NCI-H1694 (cell line): ENCODE measurements around the gene SENP3.

Experiments used
- DNase-seq: peaks from one replicate; lab custom pipeline; 2025; lab: John Stamatoyannopoulos, UW

SENP3 gene

DNA sequence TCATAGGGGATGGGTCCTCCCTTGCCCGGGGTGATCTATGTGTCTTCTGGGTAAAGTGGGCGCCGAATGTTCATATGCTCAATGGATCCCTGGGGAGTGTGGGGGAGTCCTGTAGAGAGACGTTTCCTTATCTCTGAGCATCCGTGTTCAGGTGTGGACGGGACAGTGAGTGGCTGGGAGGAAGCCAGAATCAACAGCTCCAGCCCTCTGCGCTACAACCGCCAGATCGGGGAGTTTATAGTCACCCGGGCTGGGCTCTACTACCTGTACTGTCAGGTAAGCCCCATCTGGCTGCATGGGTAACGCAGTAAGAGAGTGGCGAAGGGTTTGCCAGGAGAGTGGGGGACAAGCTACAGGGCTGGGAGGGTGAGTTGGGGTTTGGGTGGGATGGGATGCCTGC is 5.1 kb upstream of the SENP3 start:
- DNase-seq: no peak

DNA sequence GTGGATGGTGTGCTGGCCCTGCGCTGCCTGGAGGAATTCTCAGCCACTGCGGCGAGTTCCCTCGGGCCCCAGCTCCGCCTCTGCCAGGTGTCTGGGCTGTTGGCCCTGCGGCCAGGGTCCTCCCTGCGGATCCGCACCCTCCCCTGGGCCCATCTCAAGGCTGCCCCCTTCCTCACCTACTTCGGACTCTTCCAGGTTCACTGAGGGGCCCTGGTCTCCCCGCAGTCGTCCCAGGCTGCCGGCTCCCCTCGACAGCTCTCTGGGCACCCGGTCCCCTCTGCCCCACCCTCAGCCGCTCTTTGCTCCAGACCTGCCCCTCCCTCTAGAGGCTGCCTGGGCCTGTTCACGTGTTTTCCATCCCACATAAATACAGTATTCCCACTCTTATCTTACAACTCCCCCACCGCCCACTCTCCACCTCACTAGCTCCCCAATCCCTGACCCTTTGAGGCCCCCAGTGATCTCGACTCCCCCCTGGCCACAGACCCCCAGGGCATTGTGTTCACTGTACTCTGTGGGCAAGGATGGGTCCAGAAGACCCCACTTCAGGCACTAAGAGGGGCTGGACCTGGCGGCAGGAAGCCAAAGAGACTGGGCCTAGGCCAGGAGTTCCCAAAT is 4.5 kb upstream of the SENP3 start:
- DNase-seq: no peak

DNA sequence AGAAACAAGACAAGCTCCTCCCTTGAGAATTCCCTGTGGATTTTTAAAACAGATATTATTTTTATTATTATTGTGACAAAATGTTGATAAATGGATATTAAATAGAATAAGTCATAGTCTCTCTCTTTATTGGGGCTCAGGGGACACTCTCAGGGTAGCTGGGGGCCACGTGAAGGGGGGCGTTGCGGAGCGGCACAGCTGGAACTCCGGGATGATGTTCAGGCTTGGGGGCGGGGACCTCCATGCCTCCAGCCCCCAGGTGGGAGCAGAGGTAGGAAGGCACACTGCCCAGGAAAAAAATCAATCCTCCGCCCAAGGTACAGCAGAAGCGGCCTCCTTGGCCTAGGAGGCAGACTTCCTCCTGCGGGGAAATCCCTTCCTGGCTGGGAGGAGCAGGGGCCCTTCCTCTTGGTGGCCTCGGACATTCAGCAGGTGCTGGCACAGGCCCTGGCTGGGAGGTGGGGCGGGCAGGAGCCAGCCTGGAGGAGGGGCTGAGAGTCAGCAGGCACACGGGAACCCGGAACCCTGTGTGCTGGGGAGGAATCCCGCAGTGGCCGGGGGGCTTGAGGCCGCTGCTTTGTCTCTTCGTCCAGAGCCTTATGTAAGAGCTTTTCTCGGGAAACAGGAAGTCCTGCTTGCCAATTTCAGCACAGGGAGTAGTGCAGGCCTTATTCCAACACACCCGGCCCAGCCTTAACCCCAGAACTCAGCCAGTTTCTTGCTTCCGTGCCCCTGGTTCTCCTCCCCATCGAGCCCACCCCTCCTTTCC is 3.8 kb upstream of the SENP3 start:
- DNase-seq: no peak

DNA sequence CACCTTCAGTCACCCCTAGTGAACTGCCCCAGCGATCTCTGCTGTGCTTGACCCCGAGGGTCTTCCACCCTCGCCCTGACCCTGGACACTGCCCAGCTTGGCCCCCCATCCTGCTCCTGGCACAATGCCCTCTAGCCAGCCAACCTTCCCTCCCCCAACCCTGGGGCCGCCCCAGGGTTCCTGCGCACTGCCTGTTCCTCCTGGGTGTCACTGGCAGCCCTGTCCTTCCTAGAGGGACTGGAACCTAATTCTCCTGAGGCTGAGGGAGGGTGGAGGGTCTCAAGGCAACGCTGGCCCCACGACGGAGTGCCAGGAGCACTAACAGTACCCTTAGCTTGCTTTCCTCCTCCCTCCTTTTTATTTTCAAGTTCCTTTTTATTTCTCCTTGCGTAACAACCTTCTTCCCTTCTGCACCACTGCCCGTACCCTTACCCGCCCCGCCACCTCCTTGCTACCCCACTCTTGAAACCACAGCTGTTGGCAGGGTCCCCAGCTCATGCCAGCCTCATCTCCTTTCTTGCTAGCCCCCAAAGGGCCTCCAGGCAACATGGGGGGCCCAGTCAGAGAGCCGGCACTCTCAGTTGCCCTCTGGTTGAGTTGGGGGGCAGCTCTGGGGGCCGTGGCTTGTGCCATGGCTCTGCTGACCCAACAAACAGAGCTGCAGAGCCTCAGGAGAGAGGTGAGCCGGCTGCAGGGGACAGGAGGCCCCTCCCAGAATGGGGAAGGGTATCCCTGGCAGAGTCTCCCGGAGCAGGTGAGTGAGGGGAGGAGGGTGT is 3.0 kb upstream of the SENP3 start, which contains the start of gene TNFSF13:
Gene TNFSF13 (plus strand): TSS at position 207 of the 776 bp plus-strand sequence. CDS start 290 bp downstream, at position 497.
- no peak for DNase-seq

DNA sequence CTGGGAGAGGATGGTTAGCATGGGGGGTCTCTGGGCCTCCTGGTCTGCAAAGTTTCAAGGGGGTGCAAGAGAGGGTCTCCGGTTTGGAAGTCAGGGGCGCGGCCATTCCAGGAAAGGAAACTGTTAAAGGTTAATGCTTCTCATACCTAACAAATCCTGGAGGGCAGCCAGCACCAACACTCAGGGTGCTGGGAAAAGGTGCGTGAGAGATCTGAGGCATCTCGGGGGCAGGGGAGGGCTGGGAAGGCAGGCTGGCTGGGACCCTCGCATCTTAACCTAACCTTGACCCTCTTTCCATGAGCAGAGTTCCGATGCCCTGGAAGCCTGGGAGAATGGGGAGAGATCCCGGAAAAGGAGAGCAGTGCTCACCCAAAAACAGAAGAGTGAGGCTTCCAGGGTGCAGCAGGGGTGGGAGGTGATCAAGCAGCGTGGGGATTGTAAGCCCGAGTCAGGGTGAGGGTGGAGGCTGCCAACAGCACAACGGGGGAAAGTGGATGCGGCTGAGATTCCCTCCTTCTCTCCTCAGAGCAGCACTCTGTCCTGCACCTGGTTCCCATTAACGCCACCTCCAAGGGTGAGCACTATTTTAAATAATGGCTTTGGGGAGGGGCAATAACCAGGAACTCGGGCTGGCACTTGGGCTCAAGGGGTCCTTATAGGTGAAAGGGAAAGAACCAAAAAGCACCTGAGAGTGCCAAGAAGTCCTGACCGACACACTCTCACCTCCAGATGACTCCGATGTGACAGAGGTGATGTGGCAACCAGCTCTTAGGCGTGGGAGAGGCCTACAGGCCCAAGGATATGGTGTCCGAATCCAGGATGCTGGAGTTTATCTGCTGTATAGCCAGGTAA is 2.2 kb upstream of the SENP3 start:
- no peak for DNase-seq

DNA sequence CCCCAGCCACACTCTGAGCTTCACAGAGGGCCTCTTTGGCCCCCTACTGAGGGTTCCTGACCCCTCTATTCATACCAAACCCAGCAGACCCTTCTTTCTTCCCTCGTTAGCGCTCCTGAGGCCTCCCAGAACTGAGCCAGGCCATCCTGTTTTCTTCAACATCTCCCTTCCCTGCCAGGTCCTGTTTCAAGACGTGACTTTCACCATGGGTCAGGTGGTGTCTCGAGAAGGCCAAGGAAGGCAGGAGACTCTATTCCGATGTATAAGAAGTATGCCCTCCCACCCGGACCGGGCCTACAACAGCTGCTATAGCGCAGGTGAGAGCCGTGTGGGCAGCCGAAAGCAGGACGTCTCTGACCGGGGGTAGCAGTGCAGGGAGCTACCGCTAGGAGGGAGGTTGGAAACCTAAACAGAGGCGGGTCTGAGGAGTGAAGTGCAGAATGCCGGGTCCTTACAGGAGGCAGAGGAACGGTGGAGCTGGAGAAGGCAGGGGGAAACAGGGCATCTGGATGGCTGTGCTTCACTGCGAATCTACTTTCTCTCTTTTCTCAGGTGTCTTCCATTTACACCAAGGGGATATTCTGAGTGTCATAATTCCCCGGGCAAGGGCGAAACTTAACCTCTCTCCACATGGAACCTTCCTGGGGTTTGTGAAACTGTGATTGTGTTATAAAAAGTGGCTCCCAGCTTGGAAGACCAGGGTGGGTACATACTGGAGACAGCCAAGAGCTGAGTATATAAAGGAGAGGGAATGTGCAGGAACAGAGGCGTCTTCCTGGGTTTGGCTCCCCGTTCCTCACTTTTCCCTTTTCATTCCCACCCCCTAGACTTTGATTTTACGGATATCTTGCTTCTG is 1.3 kb upstream of the SENP3 start:
- peak; percentile 12 for DNase-seq

DNA sequence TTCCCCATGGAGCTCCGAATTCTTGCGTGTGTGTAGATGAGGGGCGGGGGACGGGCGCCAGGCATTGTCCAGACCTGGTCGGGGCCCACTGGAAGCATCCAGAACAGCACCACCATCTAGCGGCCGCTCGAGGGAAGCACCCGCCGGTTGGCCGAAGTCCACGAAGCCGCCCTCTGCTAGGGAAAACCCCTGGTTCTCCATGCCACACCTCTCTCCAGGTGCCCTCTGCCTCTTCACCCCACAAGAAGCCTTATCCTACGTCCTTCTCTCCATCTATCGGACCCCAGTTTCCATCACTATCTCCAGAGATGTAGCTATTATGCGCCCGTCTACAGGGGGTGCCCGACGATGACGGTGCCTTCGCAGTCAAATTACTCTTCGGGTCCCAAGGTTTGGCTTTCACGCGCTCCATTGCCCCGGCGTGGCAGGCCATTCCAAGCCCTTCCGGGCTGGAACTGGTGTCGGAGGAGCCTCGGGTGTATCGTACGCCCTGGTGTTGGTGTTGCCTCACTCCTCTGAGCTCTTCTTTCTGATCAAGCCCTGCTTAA is 617 bp upstream of the SENP3 start:
- peak; percentile 79 for DNase-seq

DNA sequence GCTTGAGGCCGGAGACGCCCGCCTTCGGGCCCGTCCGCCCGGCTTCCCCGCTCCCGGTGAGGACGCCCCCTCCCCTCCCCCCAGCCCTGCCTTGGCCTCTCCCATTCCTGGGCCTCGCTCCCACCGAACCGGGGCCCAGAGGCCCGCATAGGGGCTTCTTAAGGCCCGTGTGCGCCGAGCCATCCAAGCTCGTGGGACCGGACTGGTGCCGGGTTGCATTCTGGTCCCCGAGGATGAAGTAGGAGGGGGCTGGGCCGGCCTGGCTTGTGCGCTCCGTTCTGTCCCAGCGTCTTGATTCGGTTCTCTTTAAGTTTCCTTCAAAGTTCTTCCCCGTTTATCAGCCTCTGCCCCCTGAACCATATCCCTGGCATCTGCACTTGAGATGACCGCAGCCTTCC is 488 bp downstream of the SENP3 start:
- no peak for DNase-seq

DNA sequence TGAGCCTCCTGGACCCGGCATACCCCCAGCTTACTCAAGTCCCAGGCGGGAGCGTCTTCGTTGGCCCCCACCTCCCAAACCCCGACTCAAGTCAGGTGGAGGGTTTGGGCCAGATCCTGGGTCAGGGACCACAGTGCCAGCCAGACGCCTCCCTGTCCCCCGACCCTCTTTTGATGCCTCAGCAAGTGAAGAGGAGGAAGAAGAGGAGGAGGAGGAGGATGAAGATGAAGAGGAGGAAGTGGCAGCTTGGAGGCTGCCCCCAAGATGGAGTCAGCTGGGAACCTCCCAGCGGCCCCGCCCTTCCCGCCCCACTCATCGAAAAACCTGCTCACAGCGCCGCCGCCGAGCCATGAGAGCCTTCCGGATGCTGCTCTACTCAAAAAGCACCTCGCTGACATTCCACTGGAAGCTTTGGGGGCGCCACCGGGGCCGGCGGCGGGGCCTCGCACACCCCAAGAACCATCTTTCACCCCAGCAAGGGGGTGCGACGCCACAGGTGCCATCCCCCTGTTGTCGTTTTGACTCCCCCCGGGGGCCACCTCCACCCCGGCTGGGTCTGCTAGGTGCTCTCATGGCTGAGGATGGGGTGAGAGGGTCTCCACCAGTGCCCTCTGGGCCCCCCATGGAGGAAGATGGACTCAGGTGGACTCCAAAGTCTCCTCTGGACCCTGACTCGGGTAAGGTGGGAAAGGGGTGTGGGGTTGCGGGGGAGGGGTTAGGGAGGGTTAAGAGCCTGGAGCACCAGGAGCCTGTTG is 1.6 kb downstream of the SENP3 start:
- DNase-seq: no peak

DNA sequence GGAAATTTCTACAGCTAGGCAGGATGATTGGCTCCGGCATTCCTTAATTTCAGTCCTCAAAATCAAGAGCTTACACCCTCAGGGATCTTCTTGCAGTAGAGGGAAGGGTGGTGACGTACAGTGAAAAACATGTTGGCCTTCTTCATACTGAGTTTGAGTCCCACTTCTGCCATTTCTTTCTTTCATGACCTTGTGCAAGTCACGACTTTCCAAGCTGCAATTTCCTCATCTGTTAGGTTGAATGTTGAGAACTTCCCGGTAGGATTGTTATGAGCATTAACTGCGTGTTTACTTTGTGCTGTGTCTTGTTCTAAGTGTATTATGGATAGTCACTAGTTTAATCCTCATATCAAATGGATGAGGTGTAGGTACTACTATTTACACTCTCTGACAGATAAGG is 7.9 kb downstream of the SENP3 start:
- DNase-seq: no peak

DNA sequence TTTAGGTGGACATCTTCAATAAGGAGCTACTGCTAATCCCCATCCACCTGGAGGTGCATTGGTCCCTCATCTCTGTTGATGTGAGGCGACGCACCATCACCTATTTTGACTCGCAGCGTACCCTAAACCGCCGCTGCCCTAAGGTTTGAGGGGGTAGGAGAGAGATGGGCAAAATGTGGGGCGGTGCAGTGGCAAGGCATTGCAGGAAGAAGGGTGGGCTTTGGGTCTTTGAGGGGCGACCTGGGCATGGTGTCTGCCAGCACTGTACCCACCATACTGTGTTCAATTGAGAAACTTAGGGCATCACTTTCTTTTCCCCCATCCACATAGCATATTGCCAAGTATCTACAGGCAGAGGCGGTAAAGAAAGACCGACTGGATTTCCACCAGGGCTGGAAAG is 8.6 kb downstream of the SENP3 start:
- no peak for DNase-seq

DNA sequence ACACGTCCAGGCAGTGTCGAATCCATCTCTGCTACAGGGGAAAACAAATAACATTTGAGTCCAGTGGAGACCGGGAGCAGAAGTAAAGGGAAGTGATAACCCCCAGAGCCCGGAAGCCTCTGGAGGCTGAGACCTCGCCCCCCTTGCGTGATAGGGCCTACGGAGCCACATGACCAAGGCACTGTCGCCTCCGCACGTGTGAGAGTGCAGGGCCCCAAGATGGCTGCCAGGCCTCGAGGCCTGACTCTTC is 10.5 kb downstream of the SENP3 start:
- no peak for DNase-seq

DNA sequence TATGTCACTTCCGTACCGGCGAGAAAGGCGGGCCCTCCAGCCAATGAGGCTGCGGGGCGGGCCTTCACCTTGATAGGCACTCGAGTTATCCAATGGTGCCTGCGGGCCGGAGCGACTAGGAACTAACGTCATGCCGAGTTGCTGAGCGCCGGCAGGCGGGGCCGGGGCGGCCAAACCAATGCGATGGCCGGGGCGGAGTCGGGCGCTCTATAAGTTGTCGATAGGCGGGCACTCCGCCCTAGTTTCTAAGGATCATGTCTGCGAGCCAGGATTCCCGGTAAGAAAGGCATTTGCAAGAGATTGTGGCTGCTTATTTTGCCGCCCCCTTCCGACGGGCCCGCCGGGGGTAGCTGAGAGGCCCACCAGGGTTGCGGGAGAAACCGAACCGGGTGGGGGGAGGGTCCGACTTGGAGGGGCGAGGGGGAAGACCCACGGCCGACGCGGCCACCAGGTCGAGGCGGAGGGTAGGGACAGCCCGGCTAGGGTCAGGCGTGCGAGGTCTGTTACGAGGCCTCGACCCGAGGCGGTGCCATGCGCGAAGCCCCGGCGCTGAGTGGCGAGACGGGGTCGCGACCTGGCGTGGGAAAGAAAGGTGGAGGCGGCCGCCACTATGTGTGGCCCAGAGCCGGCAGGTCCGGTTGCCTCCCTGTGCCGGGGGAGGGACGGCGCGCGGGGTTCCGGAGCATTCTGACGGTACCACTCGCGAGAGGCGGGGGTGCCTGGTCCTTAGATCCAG is 11.0 kb downstream of the SENP3 start:
- DNase-seq: peak; percentile 99

DNA sequence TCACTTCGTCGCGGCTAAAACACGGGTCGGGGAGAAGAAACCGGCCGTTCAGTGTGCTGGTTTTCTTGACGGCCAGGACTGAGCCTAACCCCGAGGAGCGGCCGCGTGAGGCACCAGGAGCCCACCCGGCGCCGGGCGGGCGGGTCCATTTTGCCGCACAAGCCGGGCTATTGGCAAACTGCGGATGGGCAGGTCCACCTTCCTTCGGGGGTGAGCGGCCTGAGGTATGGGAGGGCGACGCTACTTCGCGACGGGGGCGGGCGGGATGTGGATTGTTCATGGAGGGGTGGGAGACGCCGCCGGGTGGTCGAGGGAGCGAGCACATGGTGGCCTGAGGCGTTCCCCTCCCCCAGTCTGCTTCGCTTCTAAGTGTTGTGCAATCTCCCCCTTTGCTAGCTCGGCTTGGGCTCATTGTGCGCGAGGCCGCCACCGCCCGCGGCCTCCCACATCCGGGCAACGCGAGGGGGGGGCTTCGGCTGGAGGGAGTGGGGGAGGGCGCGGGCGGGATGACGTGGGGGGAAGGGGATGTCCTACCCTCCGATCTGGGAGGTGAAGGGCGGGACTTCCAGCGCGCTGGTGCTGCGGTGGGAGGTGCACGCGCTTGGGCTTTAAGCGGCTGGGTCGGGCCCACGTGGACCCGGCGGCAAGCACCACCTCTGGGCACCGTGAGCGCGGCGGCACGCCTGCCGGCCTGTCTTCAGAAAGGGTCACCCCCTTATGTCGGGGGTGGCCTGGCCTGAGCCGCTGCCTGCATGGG is 11.8 kb downstream of the SENP3 start:
- DNase-seq: peak; percentile 74

DNA sequence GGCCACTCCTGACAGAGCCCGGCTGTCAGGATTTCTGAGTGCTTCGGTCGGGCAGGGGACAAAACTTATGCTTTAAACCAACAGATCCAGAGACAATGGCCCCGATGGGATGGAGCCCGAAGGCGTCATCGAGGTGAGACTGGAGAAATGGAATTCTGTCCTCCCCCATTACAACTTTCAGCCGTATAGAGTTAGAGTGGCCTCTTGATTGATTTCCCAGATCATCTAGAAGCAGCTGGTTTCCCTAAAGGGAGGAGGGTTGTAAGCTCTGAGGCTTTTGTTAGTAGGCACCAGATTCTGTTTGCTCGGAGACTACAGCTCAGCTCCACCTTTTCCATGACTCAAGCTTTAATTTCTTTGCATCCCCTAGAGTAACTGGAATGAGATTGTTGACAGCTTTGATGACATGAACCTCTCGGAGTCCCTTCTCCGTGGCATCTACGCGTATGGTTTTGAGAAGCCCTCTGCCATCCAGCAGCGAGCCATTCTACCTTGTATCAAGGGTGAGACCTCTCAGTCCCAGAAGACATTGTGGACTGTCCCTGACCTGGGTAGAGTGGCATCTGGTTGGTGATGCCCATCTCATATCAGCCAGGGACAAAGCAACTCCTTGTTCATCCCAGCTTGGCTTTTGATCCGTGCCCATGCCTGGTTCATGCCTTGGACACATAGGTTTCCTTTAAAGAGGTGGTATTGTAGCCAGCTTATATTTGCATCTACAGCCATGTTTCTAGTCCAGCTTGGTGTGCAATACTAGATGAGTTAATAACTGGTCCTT is 12.6 kb downstream of the SENP3 start:
- no peak for DNase-seq

DNA sequence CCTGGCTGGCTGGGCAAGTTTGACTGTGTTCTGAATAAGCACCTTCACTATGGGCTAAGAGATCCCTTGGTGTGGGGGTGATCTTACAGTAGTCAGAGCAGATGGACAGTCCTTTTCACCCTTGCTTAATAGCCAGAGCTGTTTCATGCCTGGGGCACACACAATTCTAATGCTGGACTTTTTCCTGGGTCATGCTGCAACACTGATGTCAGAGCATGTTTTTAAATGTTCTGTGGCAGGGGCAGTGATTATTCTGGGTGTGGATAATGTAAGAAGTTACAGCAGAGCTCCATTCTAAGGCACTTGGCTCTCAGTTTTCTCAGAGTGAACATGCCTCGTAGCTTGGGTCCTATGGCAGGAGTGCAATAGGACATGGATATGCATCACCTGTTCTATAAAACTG is 13.8 kb downstream of the SENP3 start:
- DNase-seq: no peak

DNA sequence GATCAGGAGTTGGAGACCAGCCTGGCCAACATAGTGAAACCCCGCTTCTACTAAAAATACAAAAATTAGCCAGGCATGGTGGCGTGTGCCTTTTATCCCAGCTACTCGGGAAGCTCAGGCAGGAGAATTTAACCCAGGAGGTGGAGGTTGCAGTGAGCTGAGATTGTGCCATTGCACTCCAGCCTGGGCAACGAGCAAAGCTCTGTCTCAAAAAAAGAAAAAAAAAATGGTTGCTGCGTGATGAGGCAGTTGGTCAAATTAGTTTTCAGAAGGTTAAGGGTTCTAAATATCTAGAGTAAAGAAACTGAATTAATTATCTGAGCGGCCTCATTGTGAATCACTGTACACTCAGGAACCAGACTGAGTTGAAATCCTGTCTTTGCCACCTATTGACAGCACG is 14.2 kb downstream of the SENP3 start:
- no peak for DNase-seq

DNA sequence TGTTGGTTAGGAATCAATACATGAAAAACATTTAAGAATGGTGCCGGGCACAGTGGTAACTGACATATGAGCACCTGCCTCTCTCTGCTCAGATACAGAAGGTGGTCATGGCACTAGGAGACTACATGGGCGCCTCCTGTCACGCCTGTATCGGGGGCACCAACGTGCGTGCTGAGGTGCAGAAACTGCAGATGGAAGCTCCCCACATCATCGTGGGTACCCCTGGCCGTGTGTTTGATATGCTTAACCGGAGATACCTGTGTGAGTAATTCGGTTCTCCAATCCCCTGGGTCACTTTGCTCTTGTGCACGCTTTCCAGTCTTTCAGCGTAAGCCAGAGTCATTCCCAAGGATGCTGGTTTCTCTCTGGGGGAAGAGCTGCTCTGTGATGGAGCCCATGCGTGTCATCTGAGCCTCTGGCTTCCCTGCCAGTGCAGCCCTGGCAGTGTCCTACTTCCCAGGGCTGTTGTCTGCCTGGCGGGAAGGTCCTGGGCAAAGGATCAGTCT is 14.8 kb downstream of the SENP3 start:
- DNase-seq: no peak
